CD4-positive, alpha-beta T cell treated with Interleukin-4 for 1 hour (primary cell): Measurements from ENCODE around the gene ZAR1L.
"Not testable (repeated sequence)": the region's sequence is repeated elsewhere in the genome, so short reads cannot be mapped to it uniquely, and the experiment has no call there.

Experiments used
- DNase-seq, 2 donors: peaks; one replicate each; pipeline ENCODE4 v3.0.0-alpha.2; 2020 to 2022

Gene ZAR1L

GRCh38 chr13:32315238-32316027 is at the start of gene ZAR1L, which contains the start of gene BRCA2:
Gene ZAR1L, minus strand, starts transcription at chr13:32315363. Its CDS starts 3,438 bp downstream, at chr13:32311925.
Gene BRCA2, plus strand, starts transcription at chr13:32315508. Its CDS starts 953 bp downstream, at chr13:32316461.
- peak; percentile 86 to 90 for DNase-seq

- no peak for DNase-seq
Measured at GRCh38 chr13:32362574-32362973, 47.4 kb upstream of the ZAR1L start.

GRCh38 chr13:32355935-32356334 is 40.8 kb upstream of the ZAR1L start:
- not testable (repeated sequence) for DNase-seq

GRCh38 chr13:32354040-32354439 is 38.9 kb upstream of the ZAR1L start:
- no peak for DNase-seq

- not testable (repeated sequence) for DNase-seq
Measured at GRCh38 chr13:32350839-32351441, 35.8 kb upstream of the ZAR1L start.

GRCh38 chr13:32347651-32348050 is 32.5 kb upstream of the ZAR1L start:
- DNase-seq: no peak

GRCh38 chr13:32340914-32341313 is 25.8 kb upstream of the ZAR1L start:
- no peak for DNase-seq

GRCh38 chr13:32334671-32335070 is 19.5 kb upstream of the ZAR1L start:
- no peak for DNase-seq

GRCh38 chr13:32330441-32330840 is 15.3 kb upstream of the ZAR1L start:
- DNase-seq: no peak

- DNase-seq: no peak
Measured at GRCh38 chr13:32323912-32324311, 8.7 kb upstream of the ZAR1L start.

- DNase-seq: no peak
Measured at GRCh38 chr13:32320528-32320927, 5.4 kb upstream of the ZAR1L start.

GRCh38 chr13:32317716-32318465 is 2.7 kb upstream of the ZAR1L start:
- DNase-seq: no peak

- peak in 1 of 2 donors; percentile 8 for DNase-seq
Measured at GRCh38 chr13:32316501-32316900, 1.3 kb upstream of the ZAR1L start.

GRCh38 chr13:32316028-32316339 is 821 bp upstream of the ZAR1L start:
- DNase-seq: no peak

- DNase-seq: peak; percentile 80 to 84
Measured at GRCh38 chr13:32314271-32315237, 609 bp downstream of the ZAR1L start.

- DNase-seq: no peak
Measured at GRCh38 chr13:32311188-32311897, 3.8 kb downstream of the ZAR1L start.

- peak; percentile 27 to 68 for DNase-seq
Measured at GRCh38 chr13:32310134-32310706, 4.9 kb downstream of the ZAR1L start.

GRCh38 chr13:32309312-32310133 is 5.6 kb downstream of the ZAR1L start:
- no peak for DNase-seq

- DNase-seq: no peak
Measured at GRCh38 chr13:32305646-32306045, 9.5 kb downstream of the ZAR1L start.

GRCh38 chr13:32302461-32302860 is 12.7 kb downstream of the ZAR1L start:
- no peak for DNase-seq

- DNase-seq: no peak
Measured at GRCh38 chr13:32300920-32301319, 14.2 kb downstream of the ZAR1L start.
